ENCODE measurements around the gene HIGD2B. TPM values are rescaled to one million over a fixed set of nuclear protein-coding genes. Genes with fewer than 3 reads are reported as not detected.
A peak's percentile ranks its signal among the peaks of the same experiment; 100 is the strongest.
"Not testable (repeated sequence)": the region's sequence is repeated elsewhere in the genome, so short reads cannot be mapped to it uniquely, and the experiment has no call there.

HIGD2B gene
- total and polyA plus RNA-seq, 9 of the 15 experiments (the other 6 are each of a cell fraction or from before 2014, with no cell fraction given) = 0.04 to 0.18 (median 0.14) TPM; not detected in 6

GRCh38 chr15:72636519-72637282 lies 49.3 kb downstream of the HIGD2B start:
- H3K4me1 ChIP-seq (replicated peaks in 1 of 2; ENCODE audit: control insufficient read depth in 2 of 2, insufficient read depth in 2 of 2, low read length in 2 of 2); CTCF ChIA-PET (ENCODE audit: low intra/inter-chr PET ratio); H3K36me3 ChIP-seq (ENCODE audit: control insufficient read depth, insufficient read depth, low read length); intact Hi-C loops (cut with micrococcal nuclease); H3K9ac ChIP-seq (ENCODE audit: insufficient read depth in 1 of 2, low read depth in 2 of 2, low read length in 2 of 2); FAIRE-seq; H3K79me2 ChIP-seq (ENCODE audit: control insufficient read depth, insufficient read depth, low read length); H2AFZ ChIP-seq (ENCODE audit: low read depth, low read length); H3K4me3 ChIP-seq; H4K20me1 ChIP-seq (replicated peaks; ENCODE audit: control insufficient read depth, insufficient read depth, low read length); H3K27me3 ChIP-seq (ENCODE audit: control insufficient read depth in 2 of 2, insufficient read depth in 2 of 2, low read length in 2 of 2); H3K9me1 ChIP-seq (ENCODE audit: control insufficient read depth, insufficient read depth, low read length); H3K9me3 ChIP-seq (replicated peaks; ENCODE audit: control insufficient read depth, insufficient read depth, low read depth, low read length); POLR2A ChIA-PET; H3K27ac ChIP-seq (ENCODE audit: extremely low read depth, low read depth, low read length); H3K4me2 ChIP-seq (ENCODE audit: insufficient read depth, low read length): not testable (repeated sequence)
- ATAC-seq (peak; percentile 90), DNase-seq (ENCODE audit: extremely low read depth in 1 of 4, low spot score in 3 of 4) (peak in 1 of 4 experiments; percentile 81)
- no CpG with 5 or more reads among the region's 43 CpGs for WGBS (ENCODE audit: insufficient coverage, low coverage, missing lambda C conversion rate)
- peak; percentile 56 for TF ChIP-seq RBFOX2 (IDR thresholded peaks at IDR 0.05; ENCODE audit: low read depth, low read length)
- peak; percentile 42; the same call in 1 of the 2 replicates for TF ChIP-seq ELF1 (tag; IDR thresholded peaks at IDR 0.05)
- TF ChIP-seq USF2 (CRISPR knock-in tag; IDR thresholded peaks at IDR 0.05) = peak; percentile 85
- TF ChIP-seq GABPA (tag; conservative IDR thresholded peaks at IDR 0.05; ENCODE audit: low read depth) = peak; percentile 56; the same call in 1 of the 2 replicates
- peak; percentile 55 for TF ChIP-seq POLR2G (IDR thresholded peaks at IDR 0.05; ENCODE audit: low read depth, low read length)
- TF ChIP-seq MAZ (CRISPR knock-in tag; conservative IDR thresholded peaks at IDR 0.05 in 1 of 2, IDR thresholded peaks at IDR 0.05 in 1 of 2) = peak in 1 of 2 experiments; percentile 80; a peak in 2 of 4 replicates
- TF ChIP-seq E2F6 (IDR thresholded peaks at IDR 0.05; ENCODE audit: borderline replicate concordance in 1 of 2, extremely low read depth in 1 of 2, insufficient read depth in 1 of 2, insufficient read length in 1 of 2, low read depth in 1 of 2, low read length in 1 of 2, poor library complexity in 1 of 2, severe bottlenecking in 1 of 2) = peak in 1 of 2 experiments; percentile 35
- in situ Hi-C loops (cut with MboI) = loop anchor here (5.0 to 25.0 kb wide), 2 partner anchors 1466 to 1651 kb away; no protein-coding TSS in a partner anchor
- BruUV-seq (replicated peaks) = TSS peak; percentile 97

GRCh38 chr15:72629068-72629570 lies 56.9 kb downstream of the HIGD2B start:
- H3K9me1 ChIP-seq (ENCODE audit: control insufficient read depth, insufficient read depth, low read length); H3K4me3 ChIP-seq; intact Hi-C loops (cut with micrococcal nuclease); H3K4me2 ChIP-seq (ENCODE audit: insufficient read depth, low read length); H3K27me3 ChIP-seq (ENCODE audit: control insufficient read depth in 2 of 2, insufficient read depth in 2 of 2, low read length in 2 of 2); H3K4me1 ChIP-seq (replicated peaks in 1 of 2; ENCODE audit: control insufficient read depth in 2 of 2, insufficient read depth in 2 of 2, low read length in 2 of 2); H3K9ac ChIP-seq (ENCODE audit: insufficient read depth in 1 of 2, low read depth in 2 of 2, low read length in 2 of 2); H3K36me3 ChIP-seq (ENCODE audit: control insufficient read depth, insufficient read depth, low read length); ATAC-seq; BruUV-seq (replicated peaks); H3K9me3 ChIP-seq (replicated peaks; ENCODE audit: control insufficient read depth, insufficient read depth, low read depth, low read length); CTCF ChIA-PET (ENCODE audit: low intra/inter-chr PET ratio); H2AFZ ChIP-seq (ENCODE audit: low read depth, low read length); DNase-seq (ENCODE audit: extremely low read depth in 1 of 4, low spot score in 3 of 4); H3K27ac ChIP-seq (ENCODE audit: extremely low read depth, low read depth, low read length); FAIRE-seq; H3K79me2 ChIP-seq (ENCODE audit: control insufficient read depth, insufficient read depth, low read length); H4K20me1 ChIP-seq (replicated peaks; ENCODE audit: control insufficient read depth, insufficient read depth, low read length): not testable (repeated sequence)
- in situ Hi-C loops (cut with MboI) = loop anchor here (25.0 kb wide), 1 partner anchor 1658 kb away; no protein-coding TSS in a partner anchor
- POLR2A ChIA-PET = interaction anchor here (0.6 to 1.0 kb wide), 2 partner anchors 168 to 289 kb away, joined by 3 read pairs; no protein-coding TSS in a partner anchor
- WGBS (ENCODE audit: insufficient coverage, low coverage, missing lambda C conversion rate) = 10% methylated on average over 5 of the region's 7 CpGs

All from K562 (cell line).